Mucosa of stomach (tissue), 1 donor: ENCODE measurements around the gene REC8.

Experiments used
- H3K27me3 ChIP-seq: one replicate; pipeline ENCODE4 v1.7.0; 2013; ENCODE audit warnings: mild to moderate bottlenecking, low read length; ENCODE audit not compliant: control insufficient read depth, insufficient read depth
- H3K36me3 ChIP-seq: one replicate; pipeline ENCODE4 v1.7.0; 2013; ENCODE audit warnings: low read length; ENCODE audit not compliant: control insufficient read depth, insufficient read depth
- H3K4me1 ChIP-seq: one replicate; pipeline ENCODE4 v1.7.0; 2013; ENCODE audit warnings: mild to moderate bottlenecking, low read length; ENCODE audit not compliant: control insufficient read depth, insufficient read depth
- H3K4me3 ChIP-seq: one replicate; pipeline ENCODE4 v1.7.0; 2013; ENCODE audit warnings: low read length
- H3K9ac ChIP-seq: one replicate; pipeline ENCODE4 v1.7.0; 2013; ENCODE audit warnings: mild to moderate bottlenecking, low read length, moderate library complexity
- H3K9me3 ChIP-seq: one replicate; pipeline ENCODE4 v1.7.0; 2013; ENCODE audit warnings: mild to moderate bottlenecking, low read length, moderate library complexity; ENCODE audit not compliant: control insufficient read depth
- donor health status: Pancreatic carcinoma.

REC8 gene

GRCh38 chr14:24184104-24184970 is 12.5 kb downstream of the REC8 start:
- peaks cover 10% of the 10 kb centered on the region for H3K36me3 ChIP-seq
- no peak overlapping the region for H3K9ac ChIP-seq
- no peaks in the 10 kb centered on the region for H3K9me3 ChIP-seq
- H3K27me3 ChIP-seq, result no peaks in the 10 kb centered on the region
- no peak overlapping the region for H3K4me3 ChIP-seq
- H3K4me1 ChIP-seq, result peaks cover 6% of the 10 kb centered on the region

DNA sequence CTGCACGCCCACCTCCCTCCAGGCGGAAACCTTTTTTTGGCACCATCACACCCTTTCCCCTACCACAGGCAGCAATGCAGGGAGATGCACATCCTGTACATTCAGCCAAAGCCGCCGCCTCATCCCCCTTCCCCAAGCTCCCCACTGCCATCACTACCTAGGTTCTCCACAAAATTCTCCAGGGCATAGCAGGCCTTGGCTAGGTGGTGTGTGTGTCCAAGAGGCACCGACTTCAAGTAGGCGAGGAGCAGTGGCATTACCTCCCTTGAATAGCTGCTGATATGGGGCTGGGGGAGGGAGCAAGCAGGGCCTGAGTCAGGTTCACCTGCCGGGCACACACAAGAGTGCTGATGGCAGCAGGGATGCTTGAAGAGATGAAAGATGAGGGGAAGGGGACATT is 13.1 kb downstream of the REC8 start:
- no peak overlapping the region for H3K9ac ChIP-seq

GRCh38 chr14:24185741-24186140 is 13.9 kb downstream of the REC8 start:
- no peaks in the 10 kb centered on the region for H3K27me3 ChIP-seq
- peaks cover 6% of the 10 kb centered on the region for H3K4me1 ChIP-seq
- no peak overlapping the region for H3K9ac ChIP-seq
- H3K4me3 ChIP-seq, result no peak overlapping the region
- H3K9me3 ChIP-seq, result no peaks in the 10 kb centered on the region
- H3K36me3 ChIP-seq, result peaks cover 10% of the 10 kb centered on the region

More for the DNA sequence above, 13.1 kb downstream of the REC8 start:
- no peaks in the 10 kb centered on the region for H3K9me3 ChIP-seq
- no peak overlapping the region for H3K4me3 ChIP-seq
- peaks cover 10% of the 10 kb centered on the region for H3K36me3 ChIP-seq
- no peaks in the 10 kb centered on the region for H3K27me3 ChIP-seq
- H3K4me1 ChIP-seq, result peaks cover 6% of the 10 kb centered on the region

- H3K36me3 ChIP-seq, result peaks cover 10% of the 10 kb centered on the region
Observed at GRCh38 chr14:24186831-24187538, 15.1 kb downstream of the REC8 start.

DNA sequence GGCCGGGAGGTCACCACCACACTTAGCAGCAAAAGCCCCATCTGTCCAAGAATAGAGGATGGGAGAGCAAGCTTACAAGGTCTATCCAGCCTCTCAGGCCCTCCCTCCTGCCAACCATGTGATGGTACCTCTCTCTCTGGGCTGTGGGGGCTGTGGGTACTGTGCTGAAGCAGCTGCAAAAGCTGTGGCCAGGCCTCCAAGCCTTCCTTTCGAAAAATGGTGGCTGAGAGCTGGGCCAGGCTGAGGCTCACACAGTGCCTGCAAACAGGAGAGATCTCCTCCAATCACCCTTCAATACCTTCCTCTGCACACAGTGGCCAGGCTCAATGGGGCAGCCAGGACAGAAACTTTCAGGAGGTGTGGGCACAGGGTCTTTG is 15.6 kb downstream of the REC8 start:
- peaks cover 6% of the 10 kb centered on the region for H3K4me1 ChIP-seq
- H3K27me3 ChIP-seq, result no peaks in the 10 kb centered on the region
- peaks cover 10% of the 10 kb centered on the region for H3K36me3 ChIP-seq
- peak overlapping the region; percentile 29 for H3K9ac ChIP-seq
- H3K4me3 ChIP-seq, result no peak overlapping the region
- H3K9me3 ChIP-seq, result no peaks in the 10 kb centered on the region

More at GRCh38 chr14:24186831-24187538, 15.1 kb downstream of the REC8 start:
- no peaks in the 10 kb centered on the region for H3K9me3 ChIP-seq
- H3K27me3 ChIP-seq, result no peaks in the 10 kb centered on the region
- H3K9ac ChIP-seq, result no peak overlapping the region
- peaks cover 6% of the 10 kb centered on the region for H3K4me1 ChIP-seq
- H3K4me3 ChIP-seq, result no peak overlapping the region

DNA sequence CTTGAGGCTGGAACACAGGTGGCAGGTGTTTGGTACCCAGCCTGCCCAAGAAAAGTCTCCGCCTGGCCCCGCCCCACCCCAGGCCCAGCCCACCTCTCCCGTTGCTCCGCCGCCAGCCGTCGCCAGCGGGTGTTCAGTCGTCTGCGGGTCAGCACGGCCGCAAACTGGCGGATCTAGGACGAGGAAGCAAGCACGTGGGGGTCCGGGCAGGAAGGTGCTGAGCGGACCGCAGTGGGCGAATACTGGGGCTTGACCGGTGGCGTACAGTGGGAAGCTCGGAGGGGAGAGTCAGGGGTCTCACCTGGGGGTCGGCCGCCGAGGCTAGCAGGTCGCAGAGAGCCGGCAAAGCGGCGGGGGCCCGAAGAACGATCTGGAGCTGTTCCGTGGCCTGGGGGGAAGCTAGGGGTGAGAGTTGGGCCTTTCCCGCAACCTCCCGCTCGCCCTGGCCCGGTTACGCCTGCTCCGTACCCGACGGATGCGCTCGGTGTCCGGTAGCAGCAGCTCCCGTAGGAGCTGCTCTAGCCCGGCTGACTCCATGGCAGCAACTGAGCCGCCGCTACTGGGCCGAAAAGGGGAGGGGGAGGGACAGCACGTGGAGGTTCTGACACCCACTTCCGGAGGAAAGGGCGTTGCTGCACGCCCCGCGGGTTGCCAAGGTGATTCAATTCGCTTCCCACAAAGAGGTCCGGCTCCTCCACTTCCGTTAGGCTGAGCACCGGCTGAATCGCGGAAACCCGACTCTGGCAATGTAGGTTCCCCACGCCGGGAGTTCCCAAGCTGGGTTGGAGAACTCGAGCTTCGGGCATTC is 16.6 kb downstream of the REC8 start, which contains the start of gene IPO4:
Gene IPO4, minus strand, starts transcription at position 566 of the 808 bp plus-strand sequence. Its CDS starts 29 bp downstream, at position 537.
- Histone ChIP-seq H3K9ac (peak within 1 kb of the TSS; percentile 29), H3K9me3 (no peaks in the 10 kb centered on the region), H3K36me3 (peaks cover 10% of the 10 kb centered on the region), H3K4me1 (peaks cover 6% of the 10 kb centered on the region), H3K4me3 (peak within 1 kb of the TSS; percentile 51), H3K27me3 (no peaks in the 10 kb centered on the region)

DNA sequence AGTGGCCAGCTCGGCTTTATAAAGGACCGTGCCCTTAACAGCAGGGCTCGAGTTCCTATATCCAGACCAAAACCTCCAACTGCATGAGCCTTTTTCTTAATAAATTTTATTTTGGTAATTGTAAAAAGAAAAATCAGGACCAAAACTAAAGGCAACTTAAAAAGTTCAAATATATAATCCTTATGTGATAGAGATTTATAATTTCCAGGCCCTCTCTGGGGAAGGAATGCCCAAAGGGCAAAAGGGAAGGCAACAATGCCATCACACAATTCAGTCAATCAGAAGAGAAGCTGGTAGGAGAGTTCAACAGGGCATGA is 17.1 kb downstream of the REC8 start:
- no peaks in the 10 kb centered on the region for H3K27me3 ChIP-seq
- H3K9ac ChIP-seq, result peak overlapping the region; percentile 29
- H3K4me3 ChIP-seq, result peak overlapping the region; percentile 51
- H3K4me1 ChIP-seq, result peaks cover 6% of the 10 kb centered on the region
- peaks cover 10% of the 10 kb centered on the region for H3K36me3 ChIP-seq
- H3K9me3 ChIP-seq, result no peaks in the 10 kb centered on the region

DNA sequence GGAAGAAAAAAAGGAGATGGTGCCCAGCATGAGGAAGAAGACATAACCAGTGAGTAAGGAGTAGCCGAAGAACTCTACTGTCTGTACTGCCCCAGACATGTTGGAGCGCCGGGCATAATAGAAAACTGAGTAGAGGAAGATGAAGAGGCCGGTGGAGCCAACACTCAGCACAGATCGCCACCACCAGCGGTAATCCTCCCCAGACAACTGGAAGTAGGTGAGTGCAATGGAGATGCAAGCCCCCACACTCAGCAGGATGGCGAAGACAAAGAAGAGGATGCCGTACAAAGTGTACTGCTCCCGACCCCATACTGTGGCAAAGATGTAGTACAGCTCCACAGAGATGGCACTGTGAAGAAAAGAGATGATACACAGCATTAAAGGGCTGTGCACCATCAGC is 17.6 kb downstream of the REC8 start:
- H3K4me3 ChIP-seq, result no peak overlapping the region
- H3K4me1 ChIP-seq, result peaks cover 9% of the 10 kb centered on the region
- H3K9me3 ChIP-seq, result no peaks in the 10 kb centered on the region
- peaks cover 10% of the 10 kb centered on the region for H3K36me3 ChIP-seq
- no peaks in the 10 kb centered on the region for H3K27me3 ChIP-seq
- H3K9ac ChIP-seq, result no peak overlapping the region

- Histone ChIP-seq H3K4me3 (no peak overlapping the region), H3K36me3 (peaks cover 10% of the 10 kb centered on the region), H3K9ac (no peak overlapping the region), H3K4me1 (peaks cover 14% of the 10 kb centered on the region), H3K27me3 (no peaks in the 10 kb centered on the region), H3K9me3 (no peaks in the 10 kb centered on the region)
Observed at GRCh38 chr14:24190416-24190815, 18.5 kb downstream of the REC8 start.

DNA sequence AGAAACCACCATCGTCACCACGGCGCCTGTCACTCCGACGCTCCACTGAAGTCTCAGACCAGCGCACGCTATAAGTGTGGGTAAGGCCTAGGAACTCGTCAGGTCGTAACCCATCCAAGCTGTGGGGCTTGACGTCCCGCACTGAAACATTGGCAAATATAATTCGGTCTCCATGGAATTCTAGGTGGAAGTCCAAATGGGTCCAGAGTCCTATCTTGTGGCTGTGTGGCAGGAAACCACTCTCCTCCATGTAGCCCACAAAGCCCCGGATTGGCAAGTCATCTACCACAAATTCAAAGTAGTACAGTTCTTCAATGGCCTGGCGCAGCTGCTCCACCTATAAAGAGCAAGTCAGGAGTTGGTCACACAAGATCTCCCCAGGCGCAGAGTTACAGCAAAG is 21.1 kb downstream of the REC8 start:
- no peak overlapping the region for H3K9ac ChIP-seq
- H3K27me3 ChIP-seq, result no peaks in the 10 kb centered on the region
- H3K4me3 ChIP-seq, result no peak overlapping the region
- H3K36me3 ChIP-seq, result no peaks in the 10 kb centered on the region
- H3K9me3 ChIP-seq, result no peaks in the 10 kb centered on the region
- H3K4me1 ChIP-seq, result peaks cover 26% of the 10 kb centered on the region

DNA sequence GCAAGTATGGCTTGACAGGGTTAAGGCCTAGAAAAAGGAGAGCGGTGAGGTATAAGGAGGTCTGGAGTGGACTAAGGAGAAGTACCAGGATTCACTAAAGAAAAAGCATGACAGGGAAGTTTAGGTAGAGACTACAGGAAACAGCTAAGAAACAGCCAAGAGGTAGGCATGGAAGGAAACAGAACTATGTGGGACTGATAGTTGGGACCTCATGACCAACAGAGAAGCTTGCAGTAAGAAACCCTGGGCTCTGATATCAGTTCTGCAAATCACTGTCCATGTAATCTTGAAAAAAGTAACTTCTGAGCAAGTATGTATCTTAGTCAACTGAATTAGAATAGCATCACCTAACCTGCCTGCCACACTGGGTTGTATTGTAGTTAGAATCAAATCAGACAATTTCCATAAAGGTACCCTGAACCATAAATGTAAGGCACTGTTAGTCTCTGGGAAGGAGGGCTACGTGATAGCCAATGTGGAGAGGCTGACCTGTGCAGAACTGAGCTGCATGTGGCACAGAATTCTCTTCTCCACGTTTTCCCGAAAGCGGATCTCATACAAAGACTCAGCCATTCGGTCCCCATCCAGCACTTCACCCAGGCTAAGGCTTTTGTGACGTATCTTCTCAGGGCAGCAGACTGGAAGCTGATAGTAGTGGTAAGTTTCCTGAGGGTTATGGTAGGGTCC is 22.4 kb downstream of the REC8 start:
- H3K9me3 ChIP-seq, result no peaks in the 10 kb centered on the region
- H3K27me3 ChIP-seq, result no peaks in the 10 kb centered on the region
- peak overlapping the region; percentile 95 for H3K9ac ChIP-seq
- H3K36me3 ChIP-seq, result no peaks in the 10 kb centered on the region
- peaks cover 22% of the 10 kb centered on the region for H3K4me1 ChIP-seq
- H3K4me3 ChIP-seq, result peak overlapping the region; percentile 58
